NCI-H82 treated with DMSO at 0.1 percent for 48 hours (cell line): ENCODE results near the gene EDC4.

Experiments
- DNase-seq: peaks from one replicate; lab custom pipeline; 2025; ENCODE audit not compliant: unreplicated experiment; lab: John Stamatoyannopoulos, UW

EDC4 gene

GRCh38 chr16:67930678-67931211 is 57.9 kb downstream of the EDC4 start:
- no peak for DNase-seq
